NCI-H1436 (cell line): ENCODE results near the gene DDI1.
"Not testable (repeated sequence)": the region's sequence is repeated elsewhere in the genome, so short reads cannot be mapped to it uniquely, and the experiment has no call there.

Source experiments
- DNase-seq: peaks from one replicate; lab custom pipeline; 2025; lab: John Stamatoyannopoulos, UW

Gene DDI1

DNA sequence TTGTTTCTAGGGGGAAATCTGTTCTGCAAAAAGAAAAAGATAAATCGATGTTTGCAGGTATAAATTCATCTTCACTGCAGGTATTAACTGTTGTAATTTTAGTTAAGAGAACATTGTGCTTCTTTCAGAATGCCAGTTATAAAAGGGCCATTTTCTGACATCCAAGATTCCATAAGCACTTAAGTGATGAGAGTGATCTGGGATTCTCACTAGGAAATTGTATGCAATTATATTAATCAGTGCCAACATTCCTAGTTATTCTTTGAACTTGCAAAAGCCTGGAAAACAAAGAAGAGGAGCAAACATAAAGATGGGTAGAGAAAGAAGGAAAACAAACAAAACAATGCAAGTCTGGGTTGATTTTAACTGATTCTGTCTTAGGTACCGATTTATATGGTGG lies 5.4 kb downstream of the DDI1 start:
- DNase-seq, result no peak

DNA sequence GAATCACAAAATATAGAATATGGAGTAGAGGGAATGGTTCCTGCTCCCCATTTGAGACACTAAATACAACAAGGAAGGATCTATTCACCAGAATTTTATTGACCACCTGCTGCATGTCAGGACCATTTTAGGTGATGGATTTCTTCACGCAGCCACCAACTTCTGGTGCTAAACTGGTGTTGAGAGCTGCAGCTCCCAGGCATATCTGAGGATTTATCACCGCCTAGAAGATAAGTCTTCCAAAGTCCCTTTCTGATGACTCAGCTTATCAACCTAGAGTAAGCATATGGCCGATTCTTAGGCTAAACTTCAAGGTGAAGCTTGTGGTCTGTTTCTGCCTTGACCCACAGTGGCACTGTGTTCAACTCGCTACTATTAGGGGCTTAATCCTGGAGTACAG lies 6.7 kb downstream of the DDI1 start:
- no peak for DNase-seq

DNA sequence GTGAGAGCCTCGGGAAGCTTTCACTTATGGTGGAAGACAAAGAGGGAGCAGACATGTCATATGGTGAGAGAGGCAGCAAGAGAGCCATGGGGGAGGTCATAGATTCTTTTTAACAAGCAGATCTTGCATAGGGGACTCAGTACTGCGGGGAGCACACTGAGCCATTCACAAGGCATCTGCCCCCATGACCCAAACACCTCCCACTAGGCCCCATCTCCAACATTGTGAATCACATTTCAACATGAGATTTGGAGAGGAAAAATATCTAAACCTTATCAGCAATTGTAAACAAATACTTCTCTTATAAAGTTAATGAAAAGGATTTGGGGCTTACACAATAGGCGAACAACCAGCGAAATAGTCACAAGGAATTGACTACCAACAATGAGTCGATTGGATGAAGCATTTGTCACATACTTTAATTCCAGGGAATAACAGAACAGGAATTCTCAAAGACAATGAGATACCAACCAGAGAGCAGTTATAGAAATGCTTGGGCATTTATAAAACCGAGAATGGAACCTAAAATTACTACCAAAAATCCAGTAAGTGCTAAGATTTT lies 7.3 kb downstream of the DDI1 start:
- DNase-seq, result no peak

DNA sequence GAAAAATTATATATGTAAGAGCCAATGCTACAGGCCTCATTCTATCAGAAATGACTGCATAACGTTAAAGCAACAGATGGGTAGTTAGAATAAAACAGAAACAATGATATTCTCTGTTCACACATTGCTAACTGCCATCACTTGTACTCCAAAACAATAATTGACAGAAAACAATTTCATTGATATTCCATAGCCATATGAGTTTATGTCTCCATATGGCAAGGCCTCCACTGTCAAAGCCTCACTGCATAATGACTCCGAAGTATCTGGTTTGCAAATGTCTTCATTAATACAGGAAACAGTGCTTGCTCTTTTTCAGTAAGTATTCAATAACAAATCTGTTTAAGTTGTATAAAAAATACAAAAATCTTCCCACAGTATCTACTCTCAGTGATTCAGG lies 9.9 kb downstream of the DDI1 start:
- no peak for DNase-seq

DNA sequence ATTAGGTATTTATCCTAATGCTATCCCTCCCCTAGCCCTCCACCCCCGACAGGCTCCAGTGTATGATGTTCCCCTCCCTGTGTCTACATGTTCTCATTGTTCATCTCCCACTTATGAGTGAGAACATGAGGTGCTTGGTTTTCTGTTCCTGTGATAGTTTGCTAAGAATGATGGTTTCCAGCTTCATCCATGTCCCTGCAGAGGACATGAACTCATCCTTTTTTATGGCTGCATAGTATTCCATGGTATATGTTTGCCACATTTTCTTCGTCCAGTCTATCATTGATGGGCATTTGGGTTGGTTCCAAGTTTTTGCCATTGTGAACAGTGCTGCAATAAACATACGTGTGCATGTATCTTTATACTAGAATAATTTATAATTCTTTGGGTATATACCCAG lies 10.4 kb downstream of the DDI1 start:
- not testable (repeated sequence) for DNase-seq

DNA sequence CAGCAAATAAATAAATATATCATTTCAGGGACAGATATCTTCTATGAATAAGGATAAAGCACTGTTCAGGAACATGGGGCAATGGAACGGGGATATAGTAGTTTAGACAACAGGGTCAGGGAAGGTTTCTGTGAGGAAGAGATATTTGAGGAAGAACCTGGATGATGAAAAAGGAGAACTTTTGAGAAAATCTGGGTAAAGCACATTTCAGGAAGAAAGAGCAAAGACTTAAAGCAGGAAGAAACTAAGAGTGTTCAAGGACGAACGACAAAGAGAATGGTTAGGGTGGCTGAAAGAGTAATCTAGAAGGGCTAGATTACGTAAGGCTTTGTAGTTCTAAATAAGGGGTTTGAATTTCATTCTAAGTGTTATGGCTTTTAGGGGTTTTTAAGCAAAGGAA lies 12.7 kb downstream of the DDI1 start:
- no peak for DNase-seq

DNA sequence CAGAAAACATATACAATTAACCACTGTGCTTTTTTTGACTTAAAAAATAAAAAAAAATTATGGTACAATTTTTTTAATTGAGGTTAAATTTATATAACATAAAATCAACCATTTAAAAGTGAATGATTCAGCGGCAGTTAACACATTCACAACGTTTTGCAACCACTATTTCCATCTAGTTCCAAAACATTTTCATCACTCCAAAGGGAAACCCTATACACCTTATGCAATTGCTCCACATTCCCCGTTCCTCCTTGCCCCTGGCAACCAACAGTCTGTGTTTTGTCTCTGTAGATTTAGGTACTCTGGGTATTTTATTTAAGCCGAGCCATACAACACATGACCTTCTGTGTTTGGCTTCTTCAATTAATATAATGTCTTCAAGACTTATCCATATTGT lies 15.3 kb downstream of the DDI1 start:
- no peak for DNase-seq

DNA sequence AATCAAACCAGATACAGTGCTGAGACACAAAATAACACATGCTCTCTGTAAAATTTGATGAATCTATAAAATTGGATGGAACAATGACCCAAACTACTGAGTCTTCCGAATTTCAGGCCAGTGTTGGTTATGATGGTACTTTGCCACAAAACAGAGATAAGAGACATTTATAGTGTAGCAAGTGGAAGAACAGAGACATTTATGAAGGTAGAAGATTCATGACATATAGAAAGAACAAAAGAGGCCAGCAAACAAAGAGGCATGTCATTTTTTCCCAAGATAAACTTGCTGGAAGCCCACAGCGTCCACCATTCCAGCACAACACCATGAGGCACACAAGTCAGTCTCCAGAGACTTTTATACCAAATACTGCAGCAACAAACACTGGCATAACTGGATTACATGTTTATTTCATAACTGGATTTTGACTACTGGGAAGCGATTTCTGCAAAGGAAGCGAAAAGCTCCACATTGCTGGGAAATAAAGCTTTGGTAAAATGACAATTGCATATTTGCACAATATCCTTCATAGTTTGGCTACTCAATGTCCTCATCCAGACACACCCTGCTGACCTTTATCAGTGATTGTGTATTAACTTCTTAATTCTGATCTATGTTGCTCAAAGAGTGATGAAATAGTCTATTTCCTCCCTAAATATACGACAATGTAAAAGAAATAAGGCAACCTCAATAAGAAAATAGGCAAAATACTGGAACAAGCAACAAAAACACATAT lies 17.5 kb downstream of the DDI1 start:
- DNase-seq, result no peak

DNA sequence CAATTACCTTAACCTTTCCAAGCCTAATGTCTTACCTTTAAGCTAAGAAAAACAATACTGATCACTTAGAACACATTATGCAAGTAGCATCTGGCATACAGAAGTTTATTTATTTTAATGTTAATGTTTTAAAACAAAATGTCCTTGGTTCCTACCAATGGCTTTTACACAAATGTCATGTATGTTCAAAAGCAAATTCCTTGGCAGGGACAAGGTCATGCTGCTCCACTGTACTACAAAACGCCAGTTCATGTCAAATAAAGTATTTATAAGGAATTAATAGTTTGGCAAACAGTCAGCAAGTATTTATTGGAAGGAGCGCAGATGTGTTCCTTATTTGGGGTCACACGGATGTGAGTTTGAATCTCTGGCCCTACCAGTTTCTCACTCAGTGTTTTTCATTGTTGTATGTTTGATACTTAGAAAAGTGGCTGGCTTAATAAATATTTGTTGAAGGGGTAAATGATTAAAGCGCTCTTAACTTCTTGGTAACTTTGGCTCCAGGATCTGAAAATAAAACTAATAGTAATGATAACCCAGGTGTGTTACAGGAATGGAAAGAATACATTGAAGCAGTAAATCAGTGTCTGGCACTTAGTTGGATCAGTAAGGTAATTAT lies 18.6 kb downstream of the DDI1 start:
- no peak for DNase-seq

DNA sequence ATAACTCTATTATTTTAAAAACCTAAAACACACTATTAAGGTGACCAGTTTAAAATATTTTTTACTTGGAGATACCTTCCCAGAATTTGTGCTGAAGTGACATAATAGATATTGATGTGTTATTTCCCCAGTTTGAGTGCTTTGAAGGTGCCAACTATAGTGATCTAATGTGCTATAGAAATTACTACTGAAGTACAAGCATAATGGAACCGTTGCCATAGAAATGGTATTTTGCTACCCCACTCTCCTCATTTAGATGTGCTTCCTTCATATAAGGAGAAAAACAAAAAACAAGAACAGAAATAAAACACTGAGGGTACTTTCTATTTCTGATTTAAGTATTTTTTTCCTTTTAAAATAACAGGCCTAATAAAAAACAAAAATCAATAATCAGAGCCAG lies 19.2 kb downstream of the DDI1 start:
- DNase-seq, result no peak

DNA sequence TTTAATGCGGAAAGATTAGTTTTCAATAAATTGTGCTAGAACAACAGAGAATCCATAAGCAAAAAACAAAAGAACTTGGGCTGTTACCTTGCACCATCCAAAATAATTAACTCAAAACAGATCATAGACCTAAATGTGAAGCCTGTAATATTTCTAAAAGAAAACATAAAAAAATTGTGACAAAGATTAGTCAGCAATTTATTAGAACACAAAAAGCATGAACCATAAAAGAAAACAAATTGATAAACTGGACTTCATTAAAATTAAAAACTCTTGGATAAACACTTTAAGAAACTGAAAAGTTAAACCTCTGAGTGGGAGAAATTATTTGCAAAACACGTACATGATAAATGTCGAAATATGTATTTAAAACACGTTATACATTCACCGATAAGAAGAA lies 21.5 kb downstream of the DDI1 start:
- no peak for DNase-seq

DNA sequence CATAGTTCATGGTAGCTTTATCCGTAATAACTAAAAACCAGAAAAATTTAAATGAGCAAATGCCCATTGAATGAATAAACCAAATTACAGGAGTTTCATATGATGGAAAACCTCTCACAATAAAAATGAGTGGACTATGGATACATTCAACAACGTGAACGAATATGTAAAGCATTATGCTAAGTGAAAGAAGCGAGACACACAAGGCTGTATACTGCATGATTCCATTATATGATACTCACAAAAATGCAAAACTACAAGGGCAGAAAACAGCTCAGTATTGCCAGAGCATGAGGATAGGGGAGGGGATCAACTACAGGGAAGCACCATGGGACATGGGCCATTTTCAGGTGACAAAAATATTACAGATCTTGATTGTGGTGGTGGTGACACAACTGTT lies 22.2 kb downstream of the DDI1 start:
- no peak for DNase-seq

DNA sequence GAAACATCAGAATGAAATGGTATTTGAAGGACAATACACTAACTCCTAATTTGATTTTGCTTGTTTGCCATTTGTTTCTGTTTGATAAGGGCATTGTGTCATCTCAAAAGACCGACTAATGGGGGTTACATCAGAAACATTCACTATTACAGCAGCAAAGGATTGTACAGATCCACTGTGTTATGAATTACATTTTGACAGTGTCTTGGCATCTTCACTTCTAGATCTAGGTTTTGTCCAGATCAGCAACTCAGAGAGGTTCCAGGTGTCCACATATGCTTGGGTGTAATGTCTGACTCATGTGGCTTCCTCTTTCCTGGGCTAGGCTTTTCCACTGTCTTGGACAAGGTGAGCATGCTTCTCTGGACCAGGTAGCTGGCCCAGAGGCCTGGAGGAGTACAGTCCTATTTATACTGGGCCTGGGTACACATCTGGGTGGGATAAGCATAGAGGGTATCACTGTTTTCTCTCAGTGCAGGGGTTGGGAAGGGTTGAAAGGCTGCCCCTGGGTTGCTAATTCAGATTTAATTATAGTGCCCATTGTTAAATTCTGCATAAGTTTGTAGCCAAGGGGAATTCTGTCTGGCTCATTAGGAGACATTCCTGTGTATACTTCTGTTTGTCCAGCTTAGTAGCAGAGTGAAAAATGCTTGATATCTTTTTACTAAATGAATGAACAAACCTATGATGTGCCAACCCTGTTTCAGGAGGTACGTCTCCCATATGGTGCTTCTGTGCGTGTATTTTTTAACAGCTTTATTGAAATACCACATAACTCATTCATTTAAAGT lies 23.8 kb downstream of the DDI1 start:
- no peak for DNase-seq

DNA sequence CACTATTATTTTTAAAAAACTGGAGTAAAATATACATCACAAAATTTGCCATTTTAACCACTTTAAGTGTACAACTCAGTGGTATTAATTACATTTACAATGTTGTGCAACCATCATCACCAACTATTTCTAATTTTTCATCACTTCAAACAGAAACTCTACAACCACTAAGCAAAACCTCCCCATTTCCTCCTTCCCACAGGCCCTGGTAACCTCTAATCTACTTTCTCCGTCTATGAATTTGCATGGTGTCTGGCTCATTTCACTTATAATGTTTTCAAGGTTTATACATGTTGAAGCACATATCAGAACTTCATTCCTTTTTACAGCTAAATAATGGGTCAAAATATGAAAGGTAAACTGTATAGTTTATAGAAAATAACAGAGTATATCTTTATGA lies 24.4 kb downstream of the DDI1 start:
- DNase-seq, result no peak

DNA sequence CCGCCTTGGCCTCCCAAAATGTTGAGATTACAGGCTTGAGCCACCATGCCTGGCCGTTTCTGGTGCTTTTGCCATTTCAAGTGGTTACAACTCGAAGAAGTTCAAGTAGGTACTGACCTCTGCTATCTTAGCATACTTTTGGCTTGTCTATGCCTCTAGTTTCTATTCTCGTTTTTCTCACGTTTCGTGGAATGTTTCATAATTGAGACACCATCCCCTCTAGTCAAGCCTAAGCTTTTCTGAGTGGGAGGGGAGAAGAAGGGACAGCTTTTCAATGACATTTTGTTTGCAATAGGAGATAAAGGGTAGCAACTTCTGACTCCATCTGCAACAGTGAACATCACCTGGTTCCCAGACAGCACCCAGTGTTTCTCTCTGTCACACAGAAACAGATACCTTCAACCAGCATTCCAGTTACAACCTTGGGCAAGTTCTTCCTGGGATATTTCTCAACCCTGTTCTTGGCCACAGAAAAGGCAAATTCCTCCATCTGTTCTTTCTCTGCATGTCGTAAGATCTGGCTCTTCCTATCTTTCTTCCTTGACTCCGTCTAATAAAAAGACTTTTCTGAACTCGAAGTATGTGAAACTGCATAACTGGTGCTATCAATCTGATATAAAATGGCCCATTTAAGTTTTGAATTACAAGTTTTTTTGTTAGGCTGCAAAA lies 25.5 kb downstream of the DDI1 start:
- DNase-seq, result no peak

DNA sequence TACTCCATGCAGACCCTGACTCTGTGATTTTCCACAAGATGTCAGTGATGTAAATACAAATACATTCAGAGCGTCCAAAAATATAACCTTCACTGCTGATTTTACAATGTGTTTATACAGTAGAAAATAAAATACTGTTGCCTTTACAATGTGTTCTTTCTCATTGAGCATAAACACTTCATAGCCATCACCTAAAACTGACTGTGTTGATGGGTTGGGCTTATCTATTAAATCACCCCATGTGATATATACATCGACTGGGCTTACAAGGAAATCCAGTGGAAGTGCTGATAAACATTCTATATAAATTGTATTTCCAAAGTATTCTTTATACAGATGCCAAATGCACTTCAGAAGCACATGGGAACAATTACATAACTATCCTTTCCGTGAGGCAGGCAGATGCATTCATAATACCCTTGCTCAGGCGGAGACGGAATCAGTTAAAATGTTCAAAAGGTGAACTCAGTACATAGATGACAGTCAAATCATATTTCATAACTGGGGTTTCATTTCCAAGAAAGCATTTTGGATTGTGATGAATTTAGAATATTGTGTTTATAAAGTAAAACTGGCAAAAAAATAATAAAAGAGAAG lies 27.7 kb downstream of the DDI1 start:
- DNase-seq, result no peak

DNA sequence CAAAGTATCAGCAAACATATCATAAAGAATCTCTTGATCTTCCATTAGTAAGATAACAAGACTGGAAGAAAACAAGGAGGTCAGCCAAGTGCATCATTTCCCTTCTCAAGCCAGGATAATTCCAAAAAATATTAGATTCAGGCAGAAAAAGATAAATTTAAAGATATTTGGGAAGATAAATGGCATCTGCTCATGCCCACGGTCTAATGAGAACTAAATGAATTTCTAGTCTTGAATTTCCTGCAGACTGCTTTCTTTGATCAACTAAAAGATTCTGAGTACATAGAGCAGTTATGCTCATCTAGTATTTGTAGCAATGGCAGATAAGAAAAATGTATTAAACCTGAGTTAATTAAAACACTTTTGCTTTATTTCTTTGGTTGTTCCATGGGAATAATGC lies 31.1 kb downstream of the DDI1 start:
- DNase-seq, result no peak

DNA sequence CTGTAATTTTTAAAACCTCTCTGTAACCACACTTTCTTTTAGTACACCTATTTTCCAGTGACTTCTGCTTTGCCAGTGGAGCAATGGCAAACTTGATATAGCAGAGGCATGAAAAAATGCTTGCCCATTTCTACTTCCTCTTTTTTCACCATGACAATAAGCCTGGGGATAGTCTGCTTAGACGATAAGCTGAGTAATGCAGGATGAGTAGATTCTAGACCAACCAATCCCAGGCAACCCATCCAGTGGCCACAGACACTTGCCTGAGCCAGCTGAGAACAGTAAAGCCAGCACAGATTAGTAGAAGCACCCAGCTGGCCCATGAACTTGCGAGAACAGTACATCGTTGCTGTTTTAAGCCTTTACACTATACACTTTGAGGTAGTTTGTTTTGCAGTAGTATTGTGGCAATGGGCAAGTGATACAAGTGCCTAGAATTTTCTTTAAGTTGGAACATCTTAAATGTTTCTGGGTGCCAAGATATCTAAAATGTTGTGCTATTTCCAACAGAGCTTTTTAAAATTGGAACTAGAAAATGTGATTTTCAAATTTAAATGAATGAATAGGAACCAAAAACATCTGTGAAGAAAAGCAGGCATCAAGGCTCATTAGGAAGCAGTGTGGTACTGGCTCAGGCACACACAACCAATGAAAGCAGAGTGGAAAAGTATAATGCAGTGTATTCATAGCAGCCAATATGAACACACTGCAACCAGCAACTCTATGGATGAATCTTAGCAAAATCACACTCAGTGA lies 37.7 kb downstream of the DDI1 start:
- no peak for DNase-seq

DNA sequence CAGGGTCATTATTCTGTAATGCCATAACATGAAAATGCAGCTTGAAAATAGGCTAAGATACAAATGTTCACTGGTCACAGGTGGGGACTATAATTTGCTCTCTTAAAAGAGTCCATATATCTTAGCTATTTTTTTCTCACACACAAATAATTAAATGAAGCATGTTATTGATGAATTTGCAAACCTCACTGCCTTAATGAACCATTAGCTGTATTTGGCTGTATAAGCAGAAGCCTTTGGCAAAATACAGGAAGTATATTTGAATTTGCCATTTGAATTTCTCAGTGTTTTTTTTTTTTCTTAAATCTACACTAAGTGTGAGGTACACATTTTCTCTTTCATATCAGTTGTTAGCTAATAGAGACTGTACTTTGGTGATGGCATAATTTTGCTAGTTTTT lies 38.7 kb downstream of the DDI1 start:
- no peak for DNase-seq

DNA sequence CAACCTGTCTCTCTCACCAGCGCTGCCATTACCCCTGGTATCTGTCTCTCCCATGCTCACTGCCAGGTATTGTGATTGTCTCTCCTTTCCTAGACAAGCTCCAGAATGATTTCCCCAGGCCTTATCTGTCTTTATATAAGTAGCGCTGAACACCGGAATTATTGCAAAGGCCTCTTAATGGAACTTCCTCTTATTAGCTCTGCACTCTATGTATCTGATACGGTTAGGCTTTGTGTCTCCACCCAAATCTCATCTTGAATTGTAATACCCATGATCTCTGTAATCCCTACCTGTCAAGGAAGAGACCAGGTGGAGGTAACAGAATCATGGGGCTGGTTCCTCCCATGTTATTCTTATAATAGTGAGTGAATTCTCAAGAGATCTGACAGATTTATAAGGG lies 39.3 kb downstream of the DDI1 start:
- DNase-seq, result no peak

DNA sequence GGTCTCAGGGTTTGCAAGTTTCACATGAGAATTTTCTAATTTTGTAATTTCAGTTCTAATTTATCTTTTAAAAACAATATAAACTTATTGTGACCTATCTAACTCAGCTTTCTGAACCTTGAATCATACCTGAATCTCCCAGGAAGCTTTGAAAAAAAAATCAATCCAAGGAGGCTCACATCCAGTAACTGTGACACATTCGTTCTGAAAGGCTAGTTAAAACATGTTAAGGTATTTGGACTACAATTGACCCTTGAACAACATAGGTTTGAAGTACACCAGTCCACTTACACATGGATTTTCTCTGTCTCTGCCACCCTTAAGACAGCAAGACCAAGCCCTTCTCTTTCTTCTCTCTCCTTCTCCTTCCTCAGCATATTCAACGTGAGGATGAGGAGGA lies 40.0 kb downstream of the DDI1 start:
- DNase-seq, result no peak
